Measurements from ENCODE around the gene IFI30.

DNA sequence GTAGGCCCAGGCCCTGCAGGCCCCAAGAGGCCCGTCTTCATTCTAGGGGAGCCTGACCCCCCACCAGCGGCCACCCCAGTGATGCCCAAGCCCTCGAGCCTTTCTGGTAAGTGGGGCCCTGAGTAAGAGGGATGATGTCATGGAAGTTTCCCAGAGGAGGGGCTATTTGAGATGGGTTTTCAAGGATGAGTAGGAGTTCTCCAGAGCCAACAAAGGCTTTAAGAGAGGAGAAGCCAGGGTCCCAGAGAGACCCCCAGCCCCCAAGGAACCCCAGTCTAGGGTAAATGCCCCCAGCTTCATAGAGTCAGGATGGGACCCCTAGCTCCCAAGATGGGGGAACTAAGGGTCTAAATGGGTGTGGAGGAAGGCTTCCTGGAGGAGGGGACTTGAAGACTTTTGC is 29.7 kb upstream of the IFI30 start:
- TF ChIP-seq, protein P1, sequence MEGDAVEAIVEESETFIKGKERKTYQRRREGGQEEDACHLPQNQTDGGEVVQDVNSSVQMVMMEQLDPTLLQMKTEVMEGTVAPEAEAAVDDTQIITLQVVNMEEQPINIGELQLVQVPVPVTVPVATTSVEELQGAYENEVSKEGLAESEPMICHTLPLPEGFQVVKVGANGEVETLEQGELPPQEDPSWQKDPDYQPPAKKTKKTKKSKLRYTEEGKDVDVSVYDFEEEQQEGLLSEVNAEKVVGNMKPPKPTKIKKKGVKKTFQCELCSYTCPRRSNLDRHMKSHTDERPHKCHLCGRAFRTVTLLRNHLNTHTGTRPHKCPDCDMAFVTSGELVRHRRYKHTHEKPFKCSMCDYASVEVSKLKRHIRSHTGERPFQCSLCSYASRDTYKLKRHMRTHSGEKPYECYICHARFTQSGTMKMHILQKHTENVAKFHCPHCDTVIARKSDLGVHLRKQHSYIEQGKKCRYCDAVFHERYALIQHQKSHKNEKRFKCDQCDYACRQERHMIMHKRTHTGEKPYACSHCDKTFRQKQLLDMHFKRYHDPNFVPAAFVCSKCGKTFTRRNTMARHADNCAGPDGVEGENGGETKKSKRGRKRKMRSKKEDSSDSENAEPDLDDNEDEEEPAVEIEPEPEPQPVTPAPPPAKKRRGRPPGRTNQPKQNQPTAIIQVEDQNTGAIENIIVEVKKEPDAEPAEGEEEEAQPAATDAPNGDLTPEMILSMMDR (IDR thresholded peaks at IDR 0.05) = no peak
- TF ChIP-seq POLR2A (IDR thresholded peaks at IDR 0.05; ENCODE audit: low read depth) = no peak
- TF ChIP-seq EP300 (IDR thresholded peaks at IDR 0.05) = no peak
- TF ChIP-seq POLR2AphosphoS5 (IDR thresholded peaks at IDR 0.05) = no peak
